ENCODE data around the gene SLC6A17. TPM values are rescaled to one million over a fixed set of nuclear protein-coding genes. Genes with fewer than 3 reads are reported as not detected.

Gene SLC6A17
- total and polyA plus RNA-seq, 9 of the 15 experiments (the other 6 are each of a cell fraction or from before 2014, with no cell fraction given), result not detected

- Histone ChIP-seq H3K79me2 (ENCODE audit: control insufficient read depth, insufficient read depth, low read length) (no peaks in the 10 kb centered on the region), H3K4me3 (no peak overlapping the region), H3K9ac (ENCODE audit: insufficient read depth in 1 of 2, low read depth in 2 of 2, low read length in 2 of 2) (no peak overlapping the region), H3K9me1 (ENCODE audit: control insufficient read depth, insufficient read depth, low read length) (no peaks in the 10 kb centered on the region), H3K27ac (ENCODE audit: extremely low read depth, low read depth, low read length) (no peak overlapping the region), H3K9me3 (replicated peaks; ENCODE audit: control insufficient read depth, insufficient read depth, low read depth, low read length) (no peaks in the 10 kb centered on the region), H3K4me2 (ENCODE audit: insufficient read depth, low read length) (no peak overlapping the region), H4K20me1 (replicated peaks; ENCODE audit: control insufficient read depth, insufficient read depth, low read length) (peaks cover 12% of the 10 kb centered on the region), H3K36me3 (ENCODE audit: control insufficient read depth, insufficient read depth, low read length) (no peaks in the 10 kb centered on the region), H3K27me3 (ENCODE audit: control insufficient read depth in 2 of 2, insufficient read depth in 2 of 2, low read length in 2 of 2) (peaks cover 32 to 81% of the 10 kb centered on the region in 2 experiments), H3K4me1 (replicated peaks in 1 of 2; ENCODE audit: control insufficient read depth in 2 of 2, insufficient read depth in 2 of 2, low read length in 2 of 2) (peaks cover 3 to 18% of the 10 kb centered on the region in 2 experiments; a peak in 4 of 5 replicates), H2AFZ (ENCODE audit: low read depth, low read length) (no peak overlapping the region)
- no peak for ATAC-seq
- ChIA-PET POLR2A (no interaction called here), CTCF (ENCODE audit: low intra/inter-chr PET ratio) (no interaction called here)
- BruUV-seq (replicated peaks), result no TSS peak
- DNase-seq (ENCODE audit: extremely low read depth in 1 of 4, low spot score in 3 of 4), result no peak
- 0% methylated on average over 2 of the region's 2 CpGs for WGBS (ENCODE audit: insufficient coverage, low coverage, missing lambda C conversion rate)
- FAIRE-seq, result no peak
- in situ Hi-C loops (cut with MboI), result no loop called here
- intact Hi-C loops (cut with micrococcal nuclease), result no loop called here
- TF ChIP-seq, protein P1, sequence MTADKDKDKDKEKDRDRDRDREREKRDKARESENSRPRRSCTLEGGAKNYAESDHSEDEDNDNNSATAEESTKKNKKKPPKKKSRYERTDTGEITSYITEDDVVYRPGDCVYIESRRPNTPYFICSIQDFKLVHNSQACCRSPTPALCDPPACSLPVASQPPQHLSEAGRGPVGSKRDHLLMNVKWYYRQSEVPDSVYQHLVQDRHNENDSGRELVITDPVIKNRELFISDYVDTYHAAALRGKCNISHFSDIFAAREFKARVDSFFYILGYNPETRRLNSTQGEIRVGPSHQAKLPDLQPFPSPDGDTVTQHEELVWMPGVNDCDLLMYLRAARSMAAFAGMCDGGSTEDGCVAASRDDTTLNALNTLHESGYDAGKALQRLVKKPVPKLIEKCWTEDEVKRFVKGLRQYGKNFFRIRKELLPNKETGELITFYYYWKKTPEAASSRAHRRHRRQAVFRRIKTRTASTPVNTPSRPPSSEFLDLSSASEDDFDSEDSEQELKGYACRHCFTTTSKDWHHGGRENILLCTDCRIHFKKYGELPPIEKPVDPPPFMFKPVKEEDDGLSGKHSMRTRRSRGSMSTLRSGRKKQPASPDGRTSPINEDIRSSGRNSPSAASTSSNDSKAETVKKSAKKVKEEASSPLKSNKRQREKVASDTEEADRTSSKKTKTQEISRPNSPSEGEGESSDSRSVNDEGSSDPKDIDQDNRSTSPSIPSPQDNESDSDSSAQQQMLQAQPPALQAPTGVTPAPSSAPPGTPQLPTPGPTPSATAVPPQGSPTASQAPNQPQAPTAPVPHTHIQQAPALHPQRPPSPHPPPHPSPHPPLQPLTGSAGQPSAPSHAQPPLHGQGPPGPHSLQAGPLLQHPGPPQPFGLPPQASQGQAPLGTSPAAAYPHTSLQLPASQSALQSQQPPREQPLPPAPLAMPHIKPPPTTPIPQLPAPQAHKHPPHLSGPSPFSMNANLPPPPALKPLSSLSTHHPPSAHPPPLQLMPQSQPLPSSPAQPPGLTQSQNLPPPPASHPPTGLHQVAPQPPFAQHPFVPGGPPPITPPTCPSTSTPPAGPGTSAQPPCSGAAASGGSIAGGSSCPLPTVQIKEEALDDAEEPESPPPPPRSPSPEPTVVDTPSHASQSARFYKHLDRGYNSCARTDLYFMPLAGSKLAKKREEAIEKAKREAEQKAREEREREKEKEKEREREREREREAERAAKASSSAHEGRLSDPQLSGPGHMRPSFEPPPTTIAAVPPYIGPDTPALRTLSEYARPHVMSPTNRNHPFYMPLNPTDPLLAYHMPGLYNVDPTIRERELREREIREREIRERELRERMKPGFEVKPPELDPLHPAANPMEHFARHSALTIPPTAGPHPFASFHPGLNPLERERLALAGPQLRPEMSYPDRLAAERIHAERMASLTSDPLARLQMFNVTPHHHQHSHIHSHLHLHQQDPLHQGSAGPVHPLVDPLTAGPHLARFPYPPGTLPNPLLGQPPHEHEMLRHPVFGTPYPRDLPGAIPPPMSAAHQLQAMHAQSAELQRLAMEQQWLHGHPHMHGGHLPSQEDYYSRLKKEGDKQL (CRISPR knock-in tag; IDR thresholded peaks at IDR 0.05; ENCODE audit: borderline replicate concordance), result no peak
- TF ChIP-seq RREB1 (CRISPR knock-in tag; IDR thresholded peaks at IDR 0.05) (no peak), GABPA (tag; conservative IDR thresholded peaks at IDR 0.05; ENCODE audit: low read depth) (no peak), JUND (IDR thresholded peaks at IDR 0.05; ENCODE audit: borderline replicate concordance, low read depth, low read length) (no peak), JUND (tag; IDR thresholded peaks at IDR 0.05; ENCODE audit: borderline replicate concordance, low read depth, low read length) (no peak), ZNF124 (CRISPR knock-in tag; IDR thresholded peaks at IDR 0.05) (no peak)
- TF ChIP-seq, protein P2, sequence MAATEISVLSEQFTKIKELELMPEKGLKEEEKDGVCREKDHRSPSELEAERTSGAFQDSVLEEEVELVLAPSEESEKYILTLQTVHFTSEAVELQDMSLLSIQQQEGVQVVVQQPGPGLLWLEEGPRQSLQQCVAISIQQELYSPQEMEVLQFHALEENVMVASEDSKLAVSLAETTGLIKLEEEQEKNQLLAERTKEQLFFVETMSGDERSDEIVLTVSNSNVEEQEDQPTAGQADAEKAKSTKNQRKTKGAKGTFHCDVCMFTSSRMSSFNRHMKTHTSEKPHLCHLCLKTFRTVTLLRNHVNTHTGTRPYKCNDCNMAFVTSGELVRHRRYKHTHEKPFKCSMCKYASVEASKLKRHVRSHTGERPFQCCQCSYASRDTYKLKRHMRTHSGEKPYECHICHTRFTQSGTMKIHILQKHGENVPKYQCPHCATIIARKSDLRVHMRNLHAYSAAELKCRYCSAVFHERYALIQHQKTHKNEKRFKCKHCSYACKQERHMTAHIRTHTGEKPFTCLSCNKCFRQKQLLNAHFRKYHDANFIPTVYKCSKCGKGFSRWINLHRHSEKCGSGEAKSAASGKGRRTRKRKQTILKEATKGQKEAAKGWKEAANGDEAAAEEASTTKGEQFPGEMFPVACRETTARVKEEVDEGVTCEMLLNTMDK (IDR thresholded peaks at IDR 0.05; ENCODE audit: borderline replicate concordance, insufficient read depth, low read depth, low read length, poor library complexity, severe bottlenecking), result no peak
Measured at GRCh38 chr1:110233861-110234260, 83.6 kb downstream of the SLC6A17 start.

Measured in K562 (cell line).